NCI-H1105 (cell line): ENCODE results near the gene IFNA7.
"Not testable (repeated sequence)": the region's sequence is repeated elsewhere in the genome, so short reads cannot be mapped to it uniquely, and the experiment has no call there.

ENCODE experiments used
- DNase-seq: peaks from one replicate; lab custom pipeline; 2025; lab: John Stamatoyannopoulos, UW

The IFNA7 gene

GRCh38 chr9:21202105-21202504, at the start of gene IFNA7:
IFNA7 (minus strand) TSS chr9:21202205; CDS start chr9:21202165, 40 bp downstream.
- not testable (repeated sequence) for DNase-seq

- no peak for DNase-seq
Observed at GRCh38 chr9:21251638-21252037, 49.6 kb upstream of the IFNA7 start.

DNA sequence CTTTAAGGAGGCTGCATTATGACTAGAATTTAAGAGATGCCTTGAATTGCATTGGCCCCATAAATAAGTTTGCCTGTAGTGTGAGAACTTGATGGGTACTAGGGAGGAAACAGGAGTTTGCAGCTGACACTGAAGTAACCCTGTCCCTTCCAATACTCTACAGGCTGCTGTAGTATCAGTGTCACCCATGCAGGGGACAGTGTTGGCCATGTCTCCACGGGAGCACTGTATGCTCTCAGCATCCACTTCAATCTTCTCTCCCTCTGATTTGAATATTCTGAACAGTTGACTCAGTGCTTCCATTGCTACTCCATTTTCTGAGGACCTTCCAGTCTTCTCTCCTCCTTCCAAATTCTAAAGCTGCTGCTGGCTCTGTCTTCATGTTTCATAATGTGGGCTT, 49.2 kb upstream of the IFNA7 start:
- no peak for DNase-seq

- no peak for DNase-seq
Observed at GRCh38 chr9:21244836-21245235, 42.8 kb upstream of the IFNA7 start.

DNA sequence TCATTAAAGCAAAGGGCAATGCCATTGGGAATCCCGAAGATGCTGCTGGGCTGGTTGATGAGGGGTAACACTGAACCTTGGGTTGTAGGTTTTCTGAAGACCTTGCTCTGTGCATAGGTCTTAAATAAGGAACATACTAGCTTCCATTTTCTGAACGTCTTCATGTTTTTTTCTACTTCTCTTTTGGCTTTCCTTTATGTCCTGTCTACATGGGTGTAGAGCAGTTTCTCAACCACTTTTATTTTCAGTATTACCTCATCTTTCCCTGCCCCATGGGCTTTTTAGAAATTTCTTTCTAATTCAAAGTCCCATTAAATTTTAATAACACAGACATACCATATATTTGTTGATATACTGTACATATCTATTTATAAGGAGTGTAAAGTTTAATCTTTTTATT, 37.9 kb upstream of the IFNA7 start, which contains the start of gene IFNA14:
Gene IFNA14, minus strand, starts transcription at position 95 of the 400 bp plus-strand sequence. Its CDS starts 70 bp downstream, at position 25.
- no peak for DNase-seq

GRCh38 chr9:21236360-21236714, 34.3 kb upstream of the IFNA7 start:
- DNase-seq, result not testable (repeated sequence)

GRCh38 chr9:21235468-21236359, 33.7 kb upstream of the IFNA7 start:
- DNase-seq, result not testable (repeated sequence)

GRCh38 chr9:21234153-21234687, 32.2 kb upstream of the IFNA7 start:
- DNase-seq, result no peak

- DNase-seq, result no peak
Observed at GRCh38 chr9:21233258-21233657, 31.3 kb upstream of the IFNA7 start.

DNA sequence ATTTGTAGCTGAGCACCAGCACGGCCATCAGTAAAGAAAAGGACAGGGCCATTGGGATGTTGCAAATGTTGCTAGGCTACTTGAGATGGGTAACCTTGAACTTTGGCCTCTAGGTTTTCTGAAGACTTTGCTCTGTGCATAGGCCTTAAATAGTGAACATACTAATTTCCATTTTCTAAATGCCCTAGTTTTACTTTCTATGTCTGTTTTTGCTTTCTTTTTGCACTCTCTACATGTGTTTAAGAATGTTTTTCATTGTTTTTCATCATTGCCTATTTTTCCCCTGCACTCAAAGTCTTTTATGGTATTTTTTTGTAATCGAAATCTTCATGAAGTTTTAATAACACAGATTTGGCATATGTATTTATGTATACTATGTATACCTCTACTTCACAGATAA, 26.1 kb upstream of the IFNA7 start, which contains the start of gene IFNA17:
Gene IFNA17, minus strand, starts transcription at position 101 of the 400 bp plus-strand sequence. Its CDS starts 49 bp downstream, at position 52.
- no peak for DNase-seq

DNA sequence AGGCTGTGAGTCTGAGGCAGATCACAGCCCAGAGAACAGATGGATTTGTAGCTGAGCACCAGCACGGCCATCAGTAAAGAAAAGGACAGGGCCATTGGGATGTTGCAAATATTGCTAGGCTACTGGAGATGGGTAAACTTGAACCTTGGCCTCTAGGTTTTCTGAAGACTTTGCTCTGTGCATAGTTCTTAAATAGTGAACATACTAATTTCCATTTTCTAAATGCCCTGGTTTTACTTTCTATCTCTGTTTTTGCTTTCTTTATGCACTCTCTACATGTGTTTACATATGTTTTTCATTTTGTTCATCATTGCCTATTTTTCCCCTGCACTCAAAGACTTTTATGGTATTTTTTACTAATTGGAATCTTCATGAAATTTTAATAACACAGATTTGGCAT, 15.2 kb upstream of the IFNA7 start, which contains the start of gene IFNA16:
Gene IFNA16, minus strand, starts transcription at position 101 of the 400 bp plus-strand sequence. Its CDS starts 6 bp downstream, at position 95.
- not testable (repeated sequence) for DNase-seq

DNA sequence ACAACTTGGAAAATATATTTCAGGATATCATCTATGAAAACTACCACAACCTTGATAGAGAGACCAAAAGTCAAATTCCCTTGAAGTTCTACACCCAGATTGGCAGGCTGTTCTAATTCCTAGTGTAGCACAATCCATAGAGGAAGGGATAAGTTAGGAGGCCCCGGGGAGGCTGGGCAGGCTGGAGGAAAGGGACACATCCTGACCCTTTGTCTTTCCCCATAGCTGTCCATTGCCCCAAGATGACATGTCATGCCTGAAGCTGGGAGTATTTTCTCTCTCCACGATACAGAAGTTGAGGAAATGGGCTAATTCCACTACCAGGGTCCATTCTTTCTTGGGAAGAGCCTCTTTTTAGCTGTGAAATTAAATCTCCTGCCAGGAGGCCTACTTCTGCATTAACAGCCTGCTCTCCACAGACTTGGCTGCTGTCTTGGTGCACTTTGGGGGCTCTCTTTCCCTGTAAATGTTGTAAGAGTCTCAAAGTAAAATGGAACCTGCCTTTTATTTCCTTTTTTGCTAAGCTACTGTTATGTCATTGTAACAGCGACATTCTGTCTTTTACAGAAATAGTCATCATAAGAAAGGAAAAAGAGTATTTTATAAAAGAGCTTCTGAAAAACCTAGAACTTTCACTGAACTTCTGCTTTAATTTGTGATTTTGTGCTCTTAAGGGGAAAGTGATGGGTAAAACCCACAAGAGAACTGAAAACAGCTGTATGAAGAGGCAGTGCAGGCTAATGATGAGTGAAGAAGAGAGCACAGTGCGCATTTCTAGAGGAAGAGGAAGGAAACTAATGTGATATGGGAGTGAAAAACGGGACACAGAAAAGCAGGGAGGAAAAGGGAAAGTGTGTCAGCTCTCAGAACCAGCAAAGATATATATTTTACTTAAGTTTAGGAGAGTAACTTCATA, 11.7 kb upstream of the IFNA7 start:
- not testable (repeated sequence) for DNase-seq

GRCh38 chr9:21212160-21212559, 10.2 kb upstream of the IFNA7 start:
- DNase-seq, result not testable (repeated sequence)

DNA sequence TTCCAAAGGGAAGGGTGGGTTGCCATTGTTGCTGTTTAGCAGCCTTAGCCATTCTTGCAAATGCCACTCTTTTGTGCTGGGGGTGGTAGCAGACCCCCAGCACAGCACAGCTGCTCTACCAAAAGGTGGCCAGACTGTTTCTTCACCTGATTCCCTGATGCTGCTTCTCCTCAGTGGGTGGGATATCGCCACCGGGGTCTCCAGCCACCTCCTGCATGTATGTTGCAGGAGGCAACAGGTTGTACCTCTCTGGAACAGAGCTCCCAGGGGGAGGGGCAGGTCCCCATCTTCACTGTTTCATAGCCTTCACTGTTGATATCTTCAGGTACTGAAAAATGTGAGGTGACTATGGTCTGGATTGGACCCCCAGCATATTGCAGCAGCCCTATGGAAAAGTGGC, 8.8 kb upstream of the IFNA7 start:
- not testable (repeated sequence) for DNase-seq

GRCh38 chr9:21210311-21210710, 8.3 kb upstream of the IFNA7 start:
- no peak for DNase-seq

GRCh38 chr9:21207043-21207442, 5.0 kb upstream of the IFNA7 start, which contains the start of gene IFNA10:
IFNA10 (minus strand) TSS chr9:21207143; CDS start chr9:21207097, 46 bp downstream.
- DNase-seq, result not testable (repeated sequence)

- DNase-seq, result no peak
Observed at GRCh38 chr9:21205204-21205603, 3.2 kb upstream of the IFNA7 start.

DNA sequence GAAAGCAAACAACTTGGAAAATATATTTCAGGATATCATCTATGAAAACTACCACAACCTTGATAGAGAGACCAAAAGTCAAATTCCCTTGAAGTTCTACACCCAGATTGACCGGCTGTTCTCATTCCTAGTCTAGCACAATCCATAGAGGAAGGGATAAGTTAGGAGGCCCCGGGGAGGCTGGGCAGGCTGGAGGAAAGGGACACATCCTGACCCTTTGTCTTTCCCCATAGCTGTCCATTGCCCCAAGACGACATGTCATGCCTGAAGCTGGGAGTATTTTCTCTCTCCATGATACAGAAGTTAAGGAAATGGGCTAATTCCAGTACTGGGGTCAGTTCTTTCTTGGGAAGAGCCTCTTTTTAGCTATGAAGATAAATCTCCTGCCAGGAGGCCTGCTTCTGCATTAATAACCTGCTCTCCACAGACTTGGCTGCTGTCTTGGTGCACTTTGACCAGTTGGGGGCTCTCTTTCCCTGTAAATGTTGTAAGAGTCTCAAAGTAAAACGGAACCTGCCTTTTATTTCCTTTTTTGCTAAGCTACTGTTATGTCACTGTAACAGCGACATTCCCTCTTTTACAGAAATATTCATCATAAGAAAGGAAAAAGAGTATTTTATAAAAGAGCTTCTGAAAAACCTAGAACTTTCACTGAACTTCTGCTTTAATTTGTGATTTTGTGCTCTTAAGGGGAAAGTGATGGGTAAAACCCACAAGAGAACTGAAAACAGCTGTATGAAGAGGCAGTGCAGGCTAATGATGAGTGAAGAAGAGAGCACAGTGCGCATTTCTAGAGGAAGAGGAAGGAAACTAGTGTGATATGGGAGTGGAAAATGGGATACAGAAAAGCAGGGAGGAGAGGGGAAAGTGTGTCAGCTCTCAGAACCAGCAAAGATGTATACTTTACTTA, 6.9 kb downstream of the IFNA7 start:
- DNase-seq, result not testable (repeated sequence)

- DNase-seq, result not testable (repeated sequence)
Observed at GRCh38 chr9:21187487-21187886, 14.5 kb downstream of the IFNA7 start, which contains the start of gene IFNA4. IFNA4 (minus strand) TSS chr9:21187587; CDS start chr9:21187531, 56 bp downstream.
